ENCODE results near the gene VARS1. TPM values are rescaled to one million over a fixed set of nuclear protein-coding genes. Genes with fewer than 3 reads are reported as not detected.
A peak's percentile ranks its signal among the peaks of the same experiment; 100 is the strongest.
"Not testable (repeated sequence)": the region's sequence is repeated elsewhere in the genome, so short reads cannot be mapped to it uniquely, and the experiment has no call there.

VARS1 gene
- total RNA-seq, 2 experiments from 2014 or later = 43.9 to 44.2 TPM

DNA sequence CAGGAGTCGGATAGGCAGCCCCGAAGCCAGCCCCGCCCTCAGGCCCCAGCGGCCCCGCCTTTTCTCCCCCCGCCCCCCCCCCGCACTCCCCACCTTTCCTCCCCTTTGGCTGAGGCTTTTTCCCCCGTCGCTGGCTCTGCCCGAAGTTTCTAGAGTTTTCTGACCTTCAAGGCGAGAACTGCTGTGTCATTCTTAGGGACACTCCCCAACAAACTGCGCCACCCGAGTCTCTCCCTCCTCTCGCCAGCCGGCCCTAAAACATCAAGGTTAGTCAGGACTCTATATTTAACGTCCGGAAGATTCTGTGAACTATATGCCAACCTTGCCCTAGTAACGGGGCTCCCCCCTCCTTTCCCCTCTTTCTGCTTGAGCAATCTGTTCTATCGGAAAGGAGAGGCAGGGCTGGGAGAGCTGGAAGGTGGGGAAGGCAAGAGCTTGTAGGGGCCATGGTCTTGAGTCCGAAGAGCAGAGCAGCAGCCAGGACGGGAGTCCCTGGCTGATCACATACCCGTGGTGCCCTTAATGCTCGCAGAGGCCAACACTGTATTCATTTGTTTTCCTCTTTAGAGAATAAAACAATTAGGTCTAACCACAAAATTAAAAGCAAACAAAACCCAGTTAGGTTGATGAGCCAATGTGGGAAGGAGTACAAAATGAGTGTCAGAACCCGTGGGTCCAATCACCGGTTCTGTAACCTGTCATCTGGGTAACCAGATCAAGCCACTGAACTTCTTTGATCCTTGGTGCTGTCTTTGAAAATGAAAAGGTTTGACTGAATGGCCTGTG, 26.7 kb upstream of the VARS1 start:
- H3K4me1 ChIP-seq (ENCODE audit: insufficient read depth, low read length) = peaks cover 58% of the 10 kb centered on the region
- H3K4me3 ChIP-seq (ENCODE audit: low read length) = peak overlapping the region; percentile 63

DNA sequence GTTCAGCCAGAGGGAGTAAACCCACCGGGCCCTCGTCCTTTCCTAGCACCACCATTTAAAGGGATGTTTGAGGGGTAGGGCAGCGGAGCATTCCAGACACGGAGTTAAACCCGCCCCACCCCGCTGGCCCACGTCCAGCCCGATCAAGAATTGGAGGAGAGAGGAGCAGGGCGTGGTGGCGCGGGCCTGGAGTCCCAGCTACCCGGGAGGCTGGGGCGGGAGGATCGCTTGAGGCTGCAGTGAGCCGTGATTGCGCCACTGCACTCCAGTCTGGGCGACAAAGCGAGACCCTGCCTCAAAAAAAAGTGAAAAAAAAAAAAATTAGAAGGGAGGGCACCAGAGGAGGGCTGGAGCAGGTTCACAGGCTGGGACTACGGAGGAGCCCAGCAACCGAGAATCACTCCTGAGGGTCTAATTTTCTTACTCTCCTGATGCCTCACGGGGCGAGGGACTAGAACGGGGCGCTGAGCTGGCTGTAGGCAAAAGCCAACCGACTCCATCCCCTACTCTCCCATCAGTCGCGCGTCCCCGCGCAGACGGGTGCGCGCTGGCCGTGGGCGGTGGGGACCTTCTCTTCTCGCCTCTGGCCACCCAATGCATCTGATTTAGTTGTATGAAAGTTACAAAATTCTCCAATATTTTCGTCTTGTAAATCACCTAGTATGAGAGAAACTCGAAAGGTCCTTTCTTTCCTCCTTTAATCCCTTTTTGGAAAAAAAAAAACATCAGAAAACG, 25.9 kb upstream of the VARS1 start:
- POLR2A ChIA-PET = interaction anchor here (0.6 to 2.7 kb wide), 5 partner anchors 12 to 275 kb away, joined by 3 to 17 read pairs (median 4); partner anchors contain the start of genes LSM2 and VARS1

More for the DNA sequence above, 26.7 kb upstream of the VARS1 start:
- intact Hi-C loops (cut with DNase I, micrococcal nuclease) = loop anchor here in 1 of 2 experiments (2.0 kb wide), 1 partner anchor 15 kb away; the partner anchor contains the start of gene LSM2
- peak overlapping the region; percentile 94 for H3K4me3 Mint-ChIP-seq
- H3K36me3 ChIP-seq (ENCODE audit: insufficient read depth, low read length) = no peaks in the 10 kb centered on the region
- H3K27me3 Mint-ChIP-seq = no peaks in the 10 kb centered on the region
- no peaks in the 10 kb centered on the region for H3K27me3 ChIP-seq (ENCODE audit: control insufficient read depth in 1 of 2, insufficient read depth in 2 of 2, low read length in 2 of 2)
- H3K4me1 Mint-ChIP-seq (ENCODE audit: low read depth) = peaks cover 62% of the 10 kb centered on the region
- DNase-seq = peak in 13 of 14 experiments; percentile 30 to 85 (median 55)
- POLR2A ChIA-PET = interaction anchor here (0.6 to 2.7 kb wide), 5 partner anchors 12 to 275 kb away, joined by 3 to 17 read pairs (median 4); partner anchors contain the start of genes BAG6, LSM2 and VARS1
- H3K27ac ChIP-seq (ENCODE audit: low read depth in 1 of 2, low read length in 2 of 2) = peak overlapping the region; percentile 83 to 84
- no peaks in the 10 kb centered on the region for H3K9me3 ChIP-seq (ENCODE audit: control insufficient read depth in 1 of 2, insufficient read depth in 1 of 2, low read length in 2 of 2)
- H3K36me3 Mint-ChIP-seq (ENCODE audit: low read depth) = peaks cover 17% of the 10 kb centered on the region
- peak; percentile 60 for ATAC-seq (ENCODE audit: poor library complexity)
- CTCF ChIA-PET = no interaction called here
- TF ChIP-seq, protein P1, sequence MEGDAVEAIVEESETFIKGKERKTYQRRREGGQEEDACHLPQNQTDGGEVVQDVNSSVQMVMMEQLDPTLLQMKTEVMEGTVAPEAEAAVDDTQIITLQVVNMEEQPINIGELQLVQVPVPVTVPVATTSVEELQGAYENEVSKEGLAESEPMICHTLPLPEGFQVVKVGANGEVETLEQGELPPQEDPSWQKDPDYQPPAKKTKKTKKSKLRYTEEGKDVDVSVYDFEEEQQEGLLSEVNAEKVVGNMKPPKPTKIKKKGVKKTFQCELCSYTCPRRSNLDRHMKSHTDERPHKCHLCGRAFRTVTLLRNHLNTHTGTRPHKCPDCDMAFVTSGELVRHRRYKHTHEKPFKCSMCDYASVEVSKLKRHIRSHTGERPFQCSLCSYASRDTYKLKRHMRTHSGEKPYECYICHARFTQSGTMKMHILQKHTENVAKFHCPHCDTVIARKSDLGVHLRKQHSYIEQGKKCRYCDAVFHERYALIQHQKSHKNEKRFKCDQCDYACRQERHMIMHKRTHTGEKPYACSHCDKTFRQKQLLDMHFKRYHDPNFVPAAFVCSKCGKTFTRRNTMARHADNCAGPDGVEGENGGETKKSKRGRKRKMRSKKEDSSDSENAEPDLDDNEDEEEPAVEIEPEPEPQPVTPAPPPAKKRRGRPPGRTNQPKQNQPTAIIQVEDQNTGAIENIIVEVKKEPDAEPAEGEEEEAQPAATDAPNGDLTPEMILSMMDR (IDR thresholded peaks at IDR 0.05) = no peak
- H3K27ac Mint-ChIP-seq = peak overlapping the region; percentile 94
- no peaks in the 10 kb centered on the region for H3K9me3 Mint-ChIP-seq

DNA sequence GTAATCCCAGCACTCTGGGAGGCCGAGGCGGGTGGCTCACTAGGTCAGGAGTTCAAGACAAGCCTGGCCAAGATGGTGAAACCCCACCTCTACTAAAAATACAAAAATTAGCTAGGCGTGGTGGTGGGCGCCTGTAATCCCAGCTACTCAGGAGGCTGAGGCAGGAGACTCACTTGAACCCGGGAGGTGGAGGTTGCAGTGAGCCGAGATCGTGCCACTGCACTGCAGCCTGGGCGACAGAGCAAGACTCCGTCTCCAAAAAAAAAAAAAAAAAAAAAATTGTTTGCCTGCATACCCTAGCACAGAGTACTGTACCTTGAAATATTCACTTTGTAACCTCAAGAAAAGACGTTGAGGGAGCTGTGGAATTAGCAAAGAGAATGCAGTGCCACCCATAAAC, 24.8 kb upstream of the VARS1 start:
- H3K9me3 Mint-ChIP-seq; DNase-seq; H3K27me3 ChIP-seq (ENCODE audit: control insufficient read depth in 1 of 2, insufficient read depth in 2 of 2, low read length in 2 of 2); ATAC-seq (ENCODE audit: poor library complexity); H3K27me3 Mint-ChIP-seq; H3K4me3 ChIP-seq (ENCODE audit: low read length); H3K36me3 ChIP-seq (ENCODE audit: insufficient read depth, low read length); H3K9me3 ChIP-seq (ENCODE audit: control insufficient read depth in 1 of 2, insufficient read depth in 1 of 2, low read length in 2 of 2); H3K4me3 Mint-ChIP-seq; H3K27ac ChIP-seq (ENCODE audit: low read depth in 1 of 2, low read length in 2 of 2): not testable (repeated sequence)
- peaks cover 50% of the 10 kb centered on the region for H3K4me1 Mint-ChIP-seq (ENCODE audit: low read depth)
- peak overlapping the region; percentile 71 for H3K27ac Mint-ChIP-seq
- H3K4me1 ChIP-seq (ENCODE audit: insufficient read depth, low read length) = peaks cover 45% of the 10 kb centered on the region
- peaks cover 13% of the 10 kb centered on the region for H3K36me3 Mint-ChIP-seq (ENCODE audit: low read depth)
- POLR2A ChIA-PET = interaction anchor here (1.2 to 1.6 kb wide), 2 partner anchors 85 to 156 kb away, joined by 3 to 7 read pairs; partner anchors contain the start of gene GPANK1
- CTCF ChIA-PET = interaction anchor here (0.7 to 1.3 kb wide), 2 partner anchors 10 to 275 kb away, joined by 3 to 10 read pairs; no protein-coding TSS in a partner anchor
- intact Hi-C loops (cut with DNase I, micrococcal nuclease) = loop anchor here in 1 of 2 experiments (2.0 kb wide), 1 partner anchor 92 kb away; the partner anchor contains the start of gene DDAH2

More for the DNA sequence above, 25.9 kb upstream of the VARS1 start:
- intact Hi-C loops (cut with DNase I, micrococcal nuclease) = loop anchor here (2.0 kb wide), 2 partner anchors 15 to 93 kb away; partner anchors contain the start of genes DDAH2 (in 1 of the 2) and LSM2 (in 1 of the 2)
- Histone ChIP-seq H3K9me3 (ENCODE audit: control insufficient read depth in 1 of 2, insufficient read depth in 1 of 2, low read length in 2 of 2) (no peaks in the 10 kb centered on the region), H3K27me3 (ENCODE audit: control insufficient read depth in 1 of 2, insufficient read depth in 2 of 2, low read length in 2 of 2) (no peaks in the 10 kb centered on the region), H3K4me1 (ENCODE audit: insufficient read depth, low read length) (peaks cover 52% of the 10 kb centered on the region), H3K4me3 (ENCODE audit: low read length) (peak overlapping the region; percentile 63), H3K36me3 (ENCODE audit: insufficient read depth, low read length) (no peaks in the 10 kb centered on the region), H3K27ac (ENCODE audit: low read depth in 1 of 2, low read length in 2 of 2) (peak overlapping the region; percentile 50 to 83)
- DNase-seq (peak in 2 of 14 experiments; percentile 43 to 52), ATAC-seq (ENCODE audit: poor library complexity) (peak; percentile 4)
- peaks cover 54% of the 10 kb centered on the region for H3K4me1 Mint-ChIP-seq (ENCODE audit: low read depth)
- CTCF ChIA-PET = no interaction called here
- no peaks in the 10 kb centered on the region for H3K9me3 Mint-ChIP-seq
- peaks cover 13% of the 10 kb centered on the region for H3K36me3 Mint-ChIP-seq (ENCODE audit: low read depth)
- peak overlapping the region; percentile 94 for H3K4me3 Mint-ChIP-seq
- TF ChIP-seq, protein P1 (IDR thresholded peaks at IDR 0.05) = no peak
- H3K27me3 Mint-ChIP-seq = no peaks in the 10 kb centered on the region
- peak overlapping the region; percentile 94 for H3K27ac Mint-ChIP-seq
